GM21381 (cell line): ENCODE results near the gene IGLON5.

Experiments used
- ATAC-seq: cut with Tn5 transposase; IDR thresholded peaks from one replicate; pipeline ENCODE4 v1.9.1; 2021; ENCODE audit warnings: mild to moderate bottlenecking, moderate library complexity; ENCODE audit not compliant: unreplicated experiment

IGLON5 gene

GRCh38 chr19:51337861-51338562 lies 26.6 kb downstream of the IGLON5 start:
- ATAC-seq: no peak

- ATAC-seq: peak; percentile 54
Observed at GRCh38 chr19:51338563-51339312, 27.3 kb downstream of the IGLON5 start.

DNA sequence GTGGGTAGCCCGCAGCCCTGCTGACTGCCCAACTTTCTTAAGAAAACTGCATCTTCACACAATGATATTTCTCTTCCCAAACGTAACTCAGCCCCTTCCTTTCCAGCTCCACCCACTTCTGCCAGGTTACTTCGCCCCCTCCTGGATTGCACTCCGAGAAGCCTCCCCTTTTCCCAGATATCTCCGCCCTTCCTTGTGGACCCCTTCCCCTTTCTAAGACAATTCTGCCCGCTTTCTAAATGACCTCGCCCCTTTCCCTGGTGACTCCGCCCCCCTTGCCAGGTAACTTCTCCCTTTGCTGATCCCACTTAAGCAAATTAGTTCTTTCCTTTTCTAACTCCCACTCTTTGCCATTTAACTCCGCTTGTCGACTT lies 27.9 kb downstream of the IGLON5 start:
- ATAC-seq: no peak

- ATAC-seq: peak; percentile 43
Observed at GRCh38 chr19:51339687-51340656, 28.5 kb downstream of the IGLON5 start.

GRCh38 chr19:51341066-51341465 lies 29.6 kb downstream of the IGLON5 start:
- no peak for ATAC-seq

GRCh38 chr19:51341976-51342580 lies 30.6 kb downstream of the IGLON5 start, which contains the start of gene VSIG10L:
Gene VSIG10L, minus strand, starts transcription at chr19:51342139. Its CDS starts 15 bp downstream, at chr19:51342124.
- no peak for ATAC-seq

- no peak for ATAC-seq
Observed at GRCh38 chr19:51342631-51343569, 31.5 kb downstream of the IGLON5 start.

GRCh38 chr19:51345076-51345620 lies 33.7 kb downstream of the IGLON5 start:
- ATAC-seq: no peak

DNA sequence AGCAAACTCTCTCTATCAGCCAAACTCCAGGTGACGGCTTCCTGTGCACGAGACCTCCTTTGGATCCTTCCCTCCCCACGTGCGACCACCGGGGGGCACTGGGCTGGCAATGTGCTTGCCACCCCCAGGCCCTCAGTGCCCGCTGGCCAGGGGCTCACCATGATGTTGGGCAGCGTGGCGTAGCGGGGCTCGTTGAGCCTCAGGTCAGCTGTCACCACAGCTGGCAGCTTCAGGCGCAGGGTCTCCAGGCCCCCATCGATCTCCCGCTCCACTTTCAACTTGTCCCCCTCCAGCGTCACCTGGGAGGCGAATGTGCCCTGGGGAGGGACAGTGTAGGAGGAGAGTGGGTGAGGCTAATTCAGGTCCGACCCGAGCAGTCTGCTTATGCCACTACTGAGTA lies 35.3 kb downstream of the IGLON5 start:
- ATAC-seq: no peak

DNA sequence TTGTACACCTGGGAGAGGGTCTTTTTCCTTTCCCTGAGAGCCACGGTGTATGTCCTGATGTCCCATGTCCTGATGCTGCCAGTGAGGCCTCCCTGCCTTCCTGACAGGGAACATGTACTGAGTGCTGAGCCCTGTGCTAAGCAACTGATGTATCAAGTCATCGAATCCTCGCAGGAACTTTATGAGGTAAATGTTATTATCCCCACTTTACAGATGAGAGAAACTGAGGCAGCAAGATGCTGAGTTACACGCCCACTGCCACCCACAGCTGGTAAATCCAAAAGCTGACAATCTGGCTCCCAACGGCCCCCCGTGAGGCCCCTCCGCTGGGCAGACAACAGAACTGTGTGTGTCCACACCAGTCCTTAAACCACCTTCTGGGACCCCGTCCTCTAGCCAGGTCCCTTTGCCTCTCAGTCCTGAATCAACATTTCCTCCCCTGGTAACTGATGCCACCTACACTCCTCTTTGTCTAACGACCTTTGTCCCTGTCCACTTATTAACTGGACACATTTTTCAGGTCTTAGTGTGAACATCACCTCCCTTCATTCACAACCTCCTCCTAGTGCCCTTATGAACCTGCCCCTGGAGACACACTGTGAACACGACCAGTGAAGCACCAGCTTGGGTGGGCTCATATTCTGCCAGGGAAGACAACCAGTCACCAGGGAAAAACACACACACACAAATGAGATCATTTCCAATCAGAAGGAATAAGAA lies 35.9 kb downstream of the IGLON5 start:
- ATAC-seq: no peak

DNA sequence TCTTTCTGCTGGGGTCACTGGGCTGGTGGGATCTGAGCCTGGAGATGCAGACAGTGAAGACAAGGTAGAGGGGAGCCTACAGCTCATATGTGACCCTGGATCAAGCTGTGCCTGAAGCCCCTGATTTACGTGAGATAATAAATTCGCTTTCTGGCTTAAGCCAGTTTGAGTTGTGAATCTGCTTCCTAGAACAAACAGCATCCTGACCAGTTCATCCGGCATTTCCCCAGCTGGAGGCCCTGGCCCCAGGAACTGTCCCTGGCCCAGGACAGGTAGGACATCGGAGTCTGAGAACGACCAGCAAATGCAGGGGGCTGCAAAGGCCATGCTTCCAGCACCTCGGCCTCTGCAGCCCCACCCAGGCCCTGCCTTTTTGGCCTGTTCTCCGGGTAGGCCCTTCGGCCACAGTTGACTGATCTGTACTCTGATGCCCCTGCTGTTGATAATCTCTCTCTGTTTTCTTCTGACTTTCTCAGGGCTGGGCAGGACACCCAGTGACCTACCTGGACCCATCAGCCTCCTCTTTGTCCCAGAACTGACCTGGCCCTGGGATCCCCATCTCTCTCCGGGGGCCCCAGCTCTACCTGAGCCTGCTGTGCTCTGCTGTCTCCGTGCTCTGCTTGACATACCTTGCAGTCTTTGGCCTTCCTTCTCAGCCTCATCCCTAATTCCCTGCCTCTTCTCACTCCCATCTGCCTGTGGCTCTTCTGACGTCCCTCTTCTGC lies 40.0 kb downstream of the IGLON5 start:
- ATAC-seq: no peak

DNA sequence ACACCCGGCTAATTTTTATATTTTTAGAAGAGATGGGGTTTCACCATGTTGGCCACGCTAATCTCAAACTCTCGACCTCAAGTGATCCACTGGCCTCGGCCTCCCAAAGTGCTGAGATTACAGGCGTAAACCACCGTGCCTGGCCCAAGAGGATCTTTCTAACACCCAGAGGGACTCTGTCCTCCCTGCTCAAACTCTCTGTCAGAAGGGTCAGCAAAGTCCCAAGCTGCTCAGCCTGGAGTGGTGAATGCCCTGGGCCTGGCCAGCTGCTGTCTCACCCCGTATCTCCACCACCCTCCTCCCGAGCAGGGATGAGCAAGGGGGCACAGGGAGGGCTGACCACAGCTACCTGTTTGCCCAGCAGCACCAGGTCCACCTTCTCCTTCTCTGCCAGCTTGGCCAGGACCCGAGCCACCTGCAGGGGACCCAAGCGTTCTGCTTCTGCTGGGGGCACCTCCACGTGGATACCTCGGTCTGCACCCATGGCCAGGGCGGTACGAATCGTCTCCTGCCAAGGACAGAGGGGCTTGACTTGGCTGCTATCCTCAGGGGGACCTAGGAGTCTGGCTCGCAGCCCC lies 41.4 kb downstream of the IGLON5 start:
- no peak for ATAC-seq

- no peak for ATAC-seq
Observed at GRCh38 chr19:51354103-51354741, 42.8 kb downstream of the IGLON5 start.

GRCh38 chr19:51354742-51355148 lies 43.3 kb downstream of the IGLON5 start:
- no peak for ATAC-seq

- no peak for ATAC-seq
Observed at GRCh38 chr19:51356159-51356801, 44.8 kb downstream of the IGLON5 start.

GRCh38 chr19:51357952-51358351 lies 46.5 kb downstream of the IGLON5 start:
- no peak for ATAC-seq

- no peak for ATAC-seq
Observed at GRCh38 chr19:51359294-51359693, 47.9 kb downstream of the IGLON5 start.
